HCT116 (cell line): ENCODE measurements around the gene NDUFB10. TPM values are rescaled to one million over a fixed set of nuclear protein-coding genes. Genes with fewer than 3 reads are reported as not detected.

Source experiments
- ATAC-seq: fragments of 200-7000 bp; cut with Tn5 transposase; 2 replicates; pipeline ENCODE4 v1.9.1; 2020; ENCODE audit warnings: mild to moderate bottlenecking, moderate library complexity
- BruUV-seq: library from RNA; stranded (reverse); fragments of 400-500 nt; replicated peaks from 2 replicates; lab custom pipeline; 2021; lab: Mats Ljungman, UMichigan
- CTCF ChIA-PET: fragments of 300-600 bp; sonication (Branson Sonifier 250); formaldehyde crosslinking; loops from one replicate; lab custom pipeline; 2021; ENCODE audit warnings: antibody characterized with exemption; lab: Charles Lee
- POLR2A ChIA-PET: fragments of 300-600, 350-600 bp; sonication (Branson Sonifier 250); formaldehyde crosslinking; loops from one replicate; lab custom pipeline; 2021; ENCODE audit warnings: antibody characterized with exemption; lab: Charles Lee
- RAD21 ChIA-PET, 2 experiments: fragments of 300-600 bp; sonication (Branson Sonifier 250); formaldehyde crosslinking; loops; one replicate each; lab custom pipeline; 2023; ENCODE audit warnings: low total read pairs in 2 of 2; ENCODE audit not compliant: uncharacterized antibody in 2 of 2, unreplicated experiment in 2 of 2, low non-redundant PET in 1 of 2; lab: Charles Lee
- DNase-seq: peaks from one replicate; pipeline ENCODE4 v3.0.0-alpha.2; 2010; ENCODE audit warnings: low read depth, low spot score
- H2AFZ ChIP-seq: fragments of 200-600 bp; shearing (Covaris generic), sonication (generic); 2 replicates; pipeline ENCODE4 v1.6.1; 2017; ENCODE audit warnings: low read depth, mixed run types, mixed read lengths, antibody characterized with exemption, low read length; ENCODE audit not compliant: poor library complexity, severe bottlenecking
- H3K27ac ChIP-seq: 2 replicates; pipeline ENCODE4 v1.5.1; 2012; ENCODE audit warnings: low read depth, low read length
- H3K27me3 ChIP-seq: fragments of 200-600 bp; sonication (generic); 2 replicates; pipeline ENCODE4 v1.6.1; 2016; ENCODE audit warnings: mixed run types, low read length, mixed read lengths; ENCODE audit not compliant: insufficient read depth
- H3K36me3 ChIP-seq, 2 experiments: fragments of 200-500 bp in 1 of 2; fragments of 200-600 bp in 1 of 2; sonication (Bioruptor generic) in 1 of 2; sonication (generic) in 1 of 2; 2 replicates each; pipeline versions ENCODE4 v1.5.1 to v1.6.1; 2014 to 2016; ENCODE audit warnings: low read length in 2 of 2, inconsistent platforms in 1 of 2, mixed read lengths in 1 of 2, mixed run types in 1 of 2; ENCODE audit not compliant: insufficient read depth in 2 of 2, control insufficient read depth in 1 of 2
- H3K4me1 ChIP-seq, 2 experiments: fragments of 200-600 bp in 1 of 2; sonication (generic) in 1 of 2; 2 replicates each; pipeline versions ENCODE4 v1.5.1 to v1.6.1; 2012 to 2017; ENCODE audit warnings: low read length in 2 of 2, inconsistent platforms in 1 of 2, mild to moderate bottlenecking in 1 of 2, mixed read lengths in 1 of 2, mixed run types in 1 of 2, moderate library complexity in 1 of 2; ENCODE audit not compliant: insufficient read depth in 2 of 2, control insufficient read depth in 1 of 2
- H3K4me2 ChIP-seq: fragments of 200-600 bp; sonication (generic); 2 replicates; pipeline ENCODE4 v1.6.1; 2017; ENCODE audit warnings: mixed run types, low read length, mixed read lengths
- H3K4me3 ChIP-seq, 2 experiments: fragments of 200-600 bp in 1 of 2; sonication (generic) in 1 of 2; replicated peaks in 1 of 2; 2 replicates each; pipeline ENCODE4 v1.5.1; 2011 to 2016; ENCODE audit warnings: low read length in 2 of 2, control low read depth in 1 of 2, low read depth in 1 of 2, mild to moderate bottlenecking in 1 of 2, mixed read lengths in 1 of 2, mixed run types in 1 of 2
- H3K79me2 ChIP-seq: fragments of 200-600 bp; sonication (generic); 2 replicates; pipeline ENCODE4 v1.6.1; 2017; ENCODE audit warnings: mild to moderate bottlenecking, mixed run types, low read length, moderate library complexity, mixed read lengths; ENCODE audit not compliant: insufficient read depth
- H3K9ac ChIP-seq: fragments of 200-600 bp; sonication (generic); 2 replicates; pipeline ENCODE4 v1.6.1; 2016; ENCODE audit warnings: low read length, mixed read lengths
- H3K9me2 ChIP-seq: fragments of 200-600 bp; sonication (generic), shearing (Covaris generic); 2 replicates; pipeline ENCODE4 v1.6.1; 2017; ENCODE audit warnings: mixed run types, mild to moderate bottlenecking, moderate library complexity; ENCODE audit not compliant: insufficient read depth
- H3K9me3 ChIP-seq, 2 experiments: fragments of 200-500 bp in 1 of 2; fragments of 200-600 bp in 1 of 2; sonication (Bioruptor generic) in 1 of 2; sonication (generic) in 1 of 2; 2 replicates each; pipeline ENCODE4 v1.6.1; 2014 to 2017; ENCODE audit warnings: low read length in 2 of 2, mixed read lengths in 2 of 2, inconsistent platforms in 1 of 2, low read depth in 1 of 2, mild to moderate bottlenecking in 1 of 2, mixed run types in 1 of 2, moderate library complexity in 1 of 2; ENCODE audit not compliant: control insufficient read depth in 1 of 2, insufficient read depth in 1 of 2
- H4K20me1 ChIP-seq: fragments of 200-600 bp; sonication (generic), shearing (Covaris generic); 2 replicates; pipeline ENCODE4 v1.6.1; 2017; ENCODE audit warnings: mixed run types, mild to moderate bottlenecking, moderate library complexity; ENCODE audit not compliant: insufficient read depth
- CEBPB ChIP-seq: IDR thresholded peaks from 2 replicates; pipeline ENCODE4 v1.6.1; 2012; ENCODE audit warnings: low read depth
- CTCF ChIP-seq, 3 experiments: fragments of 200-600 bp in 1 of 3; sonication (generic) in 1 of 3; IDR thresholded peaks in 2 of 3; conservative IDR thresholded peaks in 1 of 3; 2 replicates each; pipeline ENCODE4 v1.5.1; 2012 to 2017; ENCODE audit warnings: low read depth in 2 of 3, low read length in 2 of 3, antibody characterized with exemption in 1 of 3, borderline replicate concordance in 1 of 3, control low read depth in 1 of 3, mild to moderate bottlenecking in 1 of 3, mixed read lengths in 1 of 3, mixed run types in 1 of 3, moderate library complexity in 1 of 3; ENCODE audit not compliant: insufficient read depth in 1 of 3
- EGR1 ChIP-seq: IDR thresholded peaks from 2 replicates; pipeline ENCODE4 v1.6.1; 2012; ENCODE audit warnings: low read depth
- ELF1 ChIP-seq: IDR thresholded peaks from 2 replicates; pipeline ENCODE4 v1.6.1; 2012; ENCODE audit warnings: low read depth, borderline replicate concordance
- EZH2 ChIP-seq: fragments of 200-600 bp; sonication (generic); IDR thresholded peaks from 2 replicates; pipeline ENCODE4 v1.6.1; 2017; ENCODE audit warnings: antibody characterized with exemption, mixed run types
- FOSL1 ChIP-seq: IDR thresholded peaks from 2 replicates; pipeline ENCODE4 v1.6.1; 2012; ENCODE audit warnings: low read depth
- POLR2A ChIP-seq: IDR thresholded peaks from 2 replicates; pipeline ENCODE4 v1.7.0; 2011; ENCODE audit warnings: borderline replicate concordance; ENCODE audit not compliant: insufficient read depth, insufficient read length; ENCODE audit errors: extremely low read depth
- POLR2AphosphoS5 ChIP-seq: IDR thresholded peaks from 2 replicates; pipeline ENCODE4 v1.6.1; 2011; ENCODE audit warnings: mild to moderate bottlenecking, low read depth, low read length, moderate library complexity
- RAD21 ChIP-seq: IDR thresholded peaks from 2 replicates; pipeline ENCODE4 v1.6.1; 2012; ENCODE audit warnings: low read depth, mild to moderate bottlenecking
- SIN3A ChIP-seq: IDR thresholded peaks from 2 replicates; pipeline ENCODE4 v1.6.1; 2012; ENCODE audit warnings: low read depth
- SP1 ChIP-seq: IDR thresholded peaks from 2 replicates; pipeline ENCODE4 v1.6.1; 2012; ENCODE audit warnings: low read depth
- SRF ChIP-seq: IDR thresholded peaks from 2 replicates; pipeline ENCODE4 v1.6.1; 2012; ENCODE audit warnings: low read depth
- YY1 ChIP-seq: IDR thresholded peaks from 2 replicates; pipeline ENCODE4 v1.6.1; 2011; ENCODE audit warnings: low read length, low read depth, moderate library complexity, mild to moderate bottlenecking; ENCODE audit not compliant: insufficient replicate concordance; ENCODE audit errors: extremely low read depth
- ZFX ChIP-seq: fragments of 450-650 bp; IDR thresholded peaks from 2 replicates; pipeline ENCODE4 v1.6.1; 2017
- ZNF274 ChIP-seq: fragments of 200-500 bp; sonication (Bioruptor generic); IDR thresholded peaks from 2 replicates; pipeline ENCODE4 v1.6.1; 2014; ENCODE audit warnings: mild to moderate bottlenecking, low read depth, low read length, inconsistent platforms
- intact Hi-C: fragments of 100-400 bp; cut with micrococcal nuclease; formaldehyde crosslinking; loops from 2 replicates; pipeline ENCODE4 v1.10.0; 2022
- total RNA-seq: library from RNA; stranded (reverse); gene quantifications from one replicate; pipeline ENCODE4 v1.2.1, GENCODE V29; 2021; ENCODE audit not compliant: unreplicated experiment
- TF ChIP-seq, protein P1 (sequence below): IDR thresholded peaks from 2 replicates; pipeline ENCODE4 v1.6.1; 2011; ENCODE audit warnings: mild to moderate bottlenecking, low read length, moderate library complexity; ENCODE audit not compliant: insufficient replicate concordance; ENCODE audit errors: extremely low read depth
- TF ChIP-seq, protein P2 (sequence below): IDR thresholded peaks from 2 replicates; pipeline ENCODE4 v1.6.1; 2012

Gene NDUFB10
- total RNA-seq, 1 experiment from 2014 or later: 273 TPM

DNA sequence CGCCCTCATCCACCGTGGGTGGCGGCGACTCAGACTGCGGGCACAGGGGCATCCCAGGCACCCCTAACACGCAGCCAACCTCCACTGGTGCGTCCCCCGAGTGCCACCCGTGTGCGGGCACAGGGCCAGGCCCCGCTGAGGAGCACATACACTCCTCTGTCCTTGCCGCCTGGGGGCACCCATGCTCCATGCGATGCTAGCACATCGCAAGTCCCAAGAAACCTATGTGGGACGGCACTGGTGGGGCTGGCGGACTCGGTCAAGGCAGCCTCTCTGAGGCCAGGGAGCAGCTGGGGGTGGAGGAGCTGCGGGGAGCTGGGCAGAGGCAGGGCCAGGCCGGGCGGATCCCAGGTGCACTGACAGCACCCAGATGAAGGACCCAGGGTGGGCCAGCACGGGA, 46.3 kb downstream of the NDUFB10 start:
- CTCF ChIA-PET: interaction anchor here (0.5 kb wide), 1 partner anchor 135 kb away, joined by 4 read pairs; no protein-coding TSS in a partner anchor
- H3K27me3 ChIP-seq: no peaks in the 10 kb centered on the region
- peaks cover 16 to 34% of the 10 kb centered on the region in 2 experiments; a peak in 3 of 4 replicates for H3K36me3 ChIP-seq
- RAD21 ChIA-PET: no interaction called here
- peak overlapping the region; percentile 62; the same call in 1 of the 2 replicates for H3K27ac ChIP-seq
- H3K4me3 ChIP-seq: no peak overlapping the region
- H3K9ac ChIP-seq: peak overlapping the region; percentile 20; the same call in 1 of the 2 replicates
- ATAC-seq (no peak), DNase-seq (no peak)
- no peak for TF ChIP-seq POLR2A
- TF ChIP-seq ZFX: no peak
- no peak for TF ChIP-seq FOSL1
- no peak for TF ChIP-seq SIN3A
- no peak for TF ChIP-seq YY1
- H3K4me1 ChIP-seq: peaks cover 25 to 58% of the 10 kb centered on the region in 2 experiments
- no peaks in the 10 kb centered on the region for H3K9me3 ChIP-seq
- H3K79me2 ChIP-seq: peaks cover 89% of the 10 kb centered on the region
- intact Hi-C loops: no loop called here
- H4K20me1 ChIP-seq: peaks cover 9% of the 10 kb centered on the region; the same call in 1 of the 2 replicates
- no peaks in the 10 kb centered on the region for H3K9me2 ChIP-seq
- BruUV-seq: no TSS peak
- H2AFZ ChIP-seq: no peak overlapping the region
- POLR2A ChIA-PET: no interaction called here
- H3K4me2 ChIP-seq: no peak overlapping the region

DNA sequence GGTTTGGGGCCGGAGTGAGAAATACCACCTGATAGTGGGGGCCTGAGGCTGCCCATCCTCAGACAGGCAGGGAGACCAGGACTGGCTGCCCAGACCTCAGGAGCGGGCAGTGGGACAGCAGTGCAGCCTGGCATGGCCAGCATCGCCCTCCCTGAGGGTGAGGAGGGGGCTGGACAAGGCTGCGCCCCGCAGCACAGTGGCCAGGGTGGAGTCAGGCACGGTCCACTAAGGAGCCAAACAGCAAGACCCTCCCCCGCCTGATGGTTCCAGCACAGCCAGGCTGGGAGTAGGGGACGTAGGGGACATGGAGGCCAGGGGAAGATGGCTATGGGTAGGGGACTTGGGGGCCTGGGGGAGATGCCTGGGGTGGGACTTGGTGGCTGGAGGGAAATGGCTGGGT, 47.0 kb downstream of the NDUFB10 start:
- intact Hi-C loops: no loop called here
- H3K27ac ChIP-seq: peak overlapping the region; percentile 62; the same call in 1 of the 2 replicates
- ATAC-seq (no peak), DNase-seq (no peak)
- no peak overlapping the region for H3K9ac ChIP-seq
- no peak overlapping the region for H3K4me2 ChIP-seq
- no peak overlapping the region for H2AFZ ChIP-seq
- no peak overlapping the region for H3K4me3 ChIP-seq
- CTCF ChIA-PET: interaction anchor here (0.5 kb wide), 1 partner anchor 134 kb away, joined by 4 read pairs; no protein-coding TSS in a partner anchor
- H3K4me1 ChIP-seq: peaks cover 28 to 62% of the 10 kb centered on the region in 2 experiments
- H3K79me2 ChIP-seq: peaks cover 87% of the 10 kb centered on the region
- POLR2A ChIA-PET: no interaction called here
- RAD21 ChIA-PET: no interaction called here
- H3K9me3 ChIP-seq: no peaks in the 10 kb centered on the region
- peaks cover 11 to 28% of the 10 kb centered on the region in 2 experiments; a peak in 3 of 4 replicates for H3K36me3 ChIP-seq
- no TSS peak for BruUV-seq
- peaks cover 9% of the 10 kb centered on the region; the same call in 1 of the 2 replicates for H4K20me1 ChIP-seq
- H3K9me2 ChIP-seq: no peaks in the 10 kb centered on the region
- no peaks in the 10 kb centered on the region for H3K27me3 ChIP-seq
- TF ChIP-seq CEBPB (no peak), EGR1 (no peak), RAD21 (no peak), SRF (no peak), SIN3A (no peak), EZH2 (no peak), ZNF274 (no peak), ELF1 (no peak), POLR2A (no peak), CTCF (IDR thresholded peaks at IDR 0.05 in 2 of 3, conservative IDR thresholded peaks at IDR 0.05 in 1 of 3; ENCODE audit: borderline replicate concordance in 1 of 3, insufficient read depth in 1 of 3, low read depth in 2 of 3, low read length in 2 of 3) (no peak), ZFX (no peak), SP1 (no peak), POLR2AphosphoS5 (no peak), YY1 (no peak)
- TF ChIP-seq, protein P1, sequence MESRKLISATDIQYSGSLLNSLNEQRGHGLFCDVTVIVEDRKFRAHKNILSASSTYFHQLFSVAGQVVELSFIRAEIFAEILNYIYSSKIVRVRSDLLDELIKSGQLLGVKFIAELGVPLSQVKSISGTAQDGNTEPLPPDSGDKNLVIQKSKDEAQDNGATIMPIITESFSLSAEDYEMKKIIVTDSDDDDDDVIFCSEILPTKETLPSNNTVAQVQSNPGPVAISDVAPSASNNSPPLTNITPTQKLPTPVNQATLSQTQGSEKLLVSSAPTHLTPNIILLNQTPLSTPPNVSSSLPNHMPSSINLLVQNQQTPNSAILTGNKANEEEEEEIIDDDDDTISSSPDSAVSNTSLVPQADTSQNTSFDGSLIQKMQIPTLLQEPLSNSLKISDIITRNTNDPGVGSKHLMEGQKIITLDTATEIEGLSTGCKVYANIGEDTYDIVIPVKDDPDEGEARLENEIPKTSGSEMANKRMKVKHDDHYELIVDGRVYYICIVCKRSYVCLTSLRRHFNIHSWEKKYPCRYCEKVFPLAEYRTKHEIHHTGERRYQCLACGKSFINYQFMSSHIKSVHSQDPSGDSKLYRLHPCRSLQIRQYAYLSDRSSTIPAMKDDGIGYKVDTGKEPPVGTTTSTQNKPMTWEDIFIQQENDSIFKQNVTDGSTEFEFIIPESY: no peak
- TF ChIP-seq, protein P2, sequence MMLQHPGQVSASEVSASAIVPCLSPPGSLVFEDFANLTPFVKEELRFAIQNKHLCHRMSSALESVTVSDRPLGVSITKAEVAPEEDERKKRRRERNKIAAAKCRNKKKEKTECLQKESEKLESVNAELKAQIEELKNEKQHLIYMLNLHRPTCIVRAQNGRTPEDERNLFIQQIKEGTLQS: no peak
